DLD1 (cell line): Measurements from ENCODE around the gene HECW1.
"Not testable (repeated sequence)": the region's sequence is repeated elsewhere in the genome, so short reads cannot be mapped to it uniquely, and the experiment has no call there.

Experiments
- in situ Hi-C: cut with HindIII; loops from 2 replicates; pipeline ENCODE4 v1.10.0; 2017; ENCODE audit warnings: low sequenced_read_pairs

HECW1 gene

GRCh38 chr7:43460733-43461348 is 348.4 kb downstream of the HECW1 start:
- in situ Hi-C loops = no loop called here

- in situ Hi-C loops = no loop called here
Measured at GRCh38 chr7:43461349-43462024, 349.0 kb downstream of the HECW1 start.

- in situ Hi-C loops = no loop called here
Measured at GRCh38 chr7:43462836-43463235, 350.4 kb downstream of the HECW1 start.

GRCh38 chr7:43463401-43463980 is 351.0 kb downstream of the HECW1 start:
- in situ Hi-C loops = no loop called here

- in situ Hi-C loops = no loop called here
Measured at GRCh38 chr7:43465581-43466554, 353.4 kb downstream of the HECW1 start.

- in situ Hi-C loops = no loop called here
Measured at GRCh38 chr7:43467406-43467805, 355.0 kb downstream of the HECW1 start.

- in situ Hi-C loops = no loop called here
Measured at GRCh38 chr7:43467846-43468245, 355.4 kb downstream of the HECW1 start.

- in situ Hi-C loops = no loop called here
Measured at GRCh38 chr7:43469051-43469450, 356.6 kb downstream of the HECW1 start.

- in situ Hi-C loops = no loop called here
Measured at GRCh38 chr7:43470110-43470509, 357.7 kb downstream of the HECW1 start.

- in situ Hi-C loops = no loop called here
Measured at GRCh38 chr7:43475983-43476382, 363.5 kb downstream of the HECW1 start.

- in situ Hi-C loops = no loop called here
Measured at GRCh38 chr7:43476896-43477295, 364.4 kb downstream of the HECW1 start.

- in situ Hi-C loops = no loop called here
Measured at GRCh38 chr7:43479042-43479441, 366.6 kb downstream of the HECW1 start.

GRCh38 chr7:43479543-43479942 is 367.1 kb downstream of the HECW1 start:
- in situ Hi-C loops = no loop called here

- in situ Hi-C loops = no loop called here
Measured at GRCh38 chr7:43480581-43480980, 368.1 kb downstream of the HECW1 start.

- in situ Hi-C loops = no loop called here
Measured at GRCh38 chr7:43481902-43482678, 369.6 kb downstream of the HECW1 start.

GRCh38 chr7:43482679-43483252 is 370.3 kb downstream of the HECW1 start:
- in situ Hi-C loops = no loop called here

GRCh38 chr7:43484678-43485395 is 372.4 kb downstream of the HECW1 start:
- in situ Hi-C loops = no loop called here

- in situ Hi-C loops = no loop called here
Measured at GRCh38 chr7:43485580-43485979, 373.1 kb downstream of the HECW1 start.

GRCh38 chr7:43486008-43486407 is 373.6 kb downstream of the HECW1 start:
- in situ Hi-C loops = not testable (repeated sequence)
